Activated T-cell treated with anti-CD3 and anti-CD28 coated beads, Interleukin-2, amount 50 U/mL, for 24 hours (primary cell): ENCODE measurements around the gene CACNA1B.

ENCODE experiments used
- DNase-seq: peaks from one replicate; pipeline ENCODE4 v3.0.0-alpha.2; 2020
- H3K27ac Mint-ChIP-seq: 2 replicates; pipeline ENCODE4 v1.8.0; 2020; ENCODE audit warnings: mild to moderate bottlenecking, mixed read lengths
- H3K27me3 Mint-ChIP-seq: 2 replicates; pipeline ENCODE4 v1.8.0; 2020; ENCODE audit warnings: mixed read lengths
- H3K36me3 Mint-ChIP-seq: 2 replicates; pipeline ENCODE4 v1.8.0; 2020; ENCODE audit warnings: low read depth, mixed read lengths
- H3K4me1 Mint-ChIP-seq: 2 replicates; pipeline ENCODE4 v1.8.0; 2020; ENCODE audit warnings: low read depth, mixed read lengths
- H3K4me3 Mint-ChIP-seq: 2 replicates; pipeline ENCODE4 v1.8.0; 2020; ENCODE audit warnings: mild to moderate bottlenecking, moderate library complexity, mixed read lengths
- H3K9me3 Mint-ChIP-seq: 2 replicates; pipeline ENCODE4 v1.8.0; 2020; ENCODE audit warnings: mixed read lengths

CACNA1B gene

GRCh38 chr9:138050472-138051330 lies 173.1 kb downstream of the CACNA1B start:
- no peak for DNase-seq
- Mint-ChIP-seq H3K27ac (no peak overlapping the region), H3K4me3 (no peak overlapping the region), H3K4me1 (no peaks in the 10 kb centered on the region), H3K36me3 (no peaks in the 10 kb centered on the region), H3K9me3 (no peaks in the 10 kb centered on the region), H3K27me3 (peaks cover 26% of the 10 kb centered on the region)

GRCh38 chr9:138051586-138052321 lies 174.2 kb downstream of the CACNA1B start:
- H3K4me3 Mint-ChIP-seq, result no peak overlapping the region
- no peaks in the 10 kb centered on the region for H3K9me3 Mint-ChIP-seq
- no peak overlapping the region for H3K27ac Mint-ChIP-seq
- no peaks in the 10 kb centered on the region for H3K4me1 Mint-ChIP-seq
- peaks cover 26% of the 10 kb centered on the region for H3K27me3 Mint-ChIP-seq
- no peak for DNase-seq
- no peaks in the 10 kb centered on the region for H3K36me3 Mint-ChIP-seq

GRCh38 chr9:138052322-138052615 lies 174.7 kb downstream of the CACNA1B start:
- H3K27ac Mint-ChIP-seq, result no peak overlapping the region
- peaks cover 26% of the 10 kb centered on the region for H3K27me3 Mint-ChIP-seq
- no peak overlapping the region for H3K4me3 Mint-ChIP-seq
- H3K4me1 Mint-ChIP-seq, result no peaks in the 10 kb centered on the region
- no peaks in the 10 kb centered on the region for H3K36me3 Mint-ChIP-seq
- DNase-seq, result no peak
- H3K9me3 Mint-ChIP-seq, result no peaks in the 10 kb centered on the region

- Mint-ChIP-seq H3K27ac (no peak overlapping the region), H3K36me3 (no peaks in the 10 kb centered on the region)
Observed at GRCh38 chr9:138052635-138053320, 175.2 kb downstream of the CACNA1B start.

GRCh38 chr9:138053321-138053868 lies 175.8 kb downstream of the CACNA1B start:
- no peaks in the 10 kb centered on the region for H3K36me3 Mint-ChIP-seq
- peaks cover 26% of the 10 kb centered on the region for H3K27me3 Mint-ChIP-seq
- H3K9me3 Mint-ChIP-seq, result no peaks in the 10 kb centered on the region
- no peak overlapping the region for H3K27ac Mint-ChIP-seq
- H3K4me3 Mint-ChIP-seq, result no peak overlapping the region
- DNase-seq, result peak; percentile 25
- no peaks in the 10 kb centered on the region for H3K4me1 Mint-ChIP-seq

More at GRCh38 chr9:138052635-138053320, 175.2 kb downstream of the CACNA1B start:
- no peak for DNase-seq
- no peaks in the 10 kb centered on the region for H3K4me1 Mint-ChIP-seq
- H3K9me3 Mint-ChIP-seq, result no peaks in the 10 kb centered on the region
- peaks cover 26% of the 10 kb centered on the region for H3K27me3 Mint-ChIP-seq
- H3K4me3 Mint-ChIP-seq, result no peak overlapping the region

GRCh38 chr9:138053996-138054752 lies 176.6 kb downstream of the CACNA1B start:
- H3K4me1 Mint-ChIP-seq, result no peaks in the 10 kb centered on the region
- no peak overlapping the region for H3K27ac Mint-ChIP-seq

GRCh38 chr9:138057726-138058125 lies 180.1 kb downstream of the CACNA1B start:
- H3K36me3 Mint-ChIP-seq, result no peaks in the 10 kb centered on the region
- H3K27me3 Mint-ChIP-seq, result peaks cover 12% of the 10 kb centered on the region
- DNase-seq, result peak; percentile 12
- no peak overlapping the region for H3K4me3 Mint-ChIP-seq
- H3K9me3 Mint-ChIP-seq, result no peaks in the 10 kb centered on the region
- H3K27ac Mint-ChIP-seq, result no peak overlapping the region
- no peaks in the 10 kb centered on the region for H3K4me1 Mint-ChIP-seq

More at GRCh38 chr9:138053996-138054752, 176.6 kb downstream of the CACNA1B start:
- Mint-ChIP-seq H3K4me3 (no peak overlapping the region), H3K36me3 (no peaks in the 10 kb centered on the region), H3K27me3 (peaks cover 24% of the 10 kb centered on the region), H3K9me3 (no peaks in the 10 kb centered on the region)
- DNase-seq, result peak; percentile 18

- H3K9me3 Mint-ChIP-seq, result no peaks in the 10 kb centered on the region
- peak; percentile 8 for DNase-seq
- no peaks in the 10 kb centered on the region for H3K4me1 Mint-ChIP-seq
- H3K27me3 Mint-ChIP-seq, result peaks cover 12% of the 10 kb centered on the region
- H3K36me3 Mint-ChIP-seq, result no peaks in the 10 kb centered on the region
- no peak overlapping the region for H3K4me3 Mint-ChIP-seq
- no peak overlapping the region for H3K27ac Mint-ChIP-seq
Observed at GRCh38 chr9:138058181-138058580, 180.6 kb downstream of the CACNA1B start.

GRCh38 chr9:138059196-138059595 lies 181.6 kb downstream of the CACNA1B start:
- no peak for DNase-seq
- peaks cover 7% of the 10 kb centered on the region for H3K27me3 Mint-ChIP-seq
- H3K27ac Mint-ChIP-seq, result no peak overlapping the region
- H3K4me1 Mint-ChIP-seq, result no peaks in the 10 kb centered on the region
- H3K4me3 Mint-ChIP-seq, result no peak overlapping the region
- H3K36me3 Mint-ChIP-seq, result no peaks in the 10 kb centered on the region
- H3K9me3 Mint-ChIP-seq, result no peaks in the 10 kb centered on the region

- H3K4me1 Mint-ChIP-seq, result no peaks in the 10 kb centered on the region
- H3K9me3 Mint-ChIP-seq, result no peaks in the 10 kb centered on the region
- no peak overlapping the region for H3K27ac Mint-ChIP-seq
- H3K27me3 Mint-ChIP-seq, result no peaks in the 10 kb centered on the region
- no peak for DNase-seq
- H3K4me3 Mint-ChIP-seq, result no peak overlapping the region
- no peaks in the 10 kb centered on the region for H3K36me3 Mint-ChIP-seq
Observed at GRCh38 chr9:138060365-138060764, 182.8 kb downstream of the CACNA1B start.

- no peaks in the 10 kb centered on the region for H3K4me1 Mint-ChIP-seq
Observed at GRCh38 chr9:138060881-138061280, 183.3 kb downstream of the CACNA1B start.

GRCh38 chr9:138061631-138062030 lies 184.0 kb downstream of the CACNA1B start:
- peak; percentile 6 for DNase-seq
- Mint-ChIP-seq H3K27ac (no peak overlapping the region), H3K4me3 (no peak overlapping the region), H3K27me3 (peaks cover 9% of the 10 kb centered on the region), H3K9me3 (no peaks in the 10 kb centered on the region), H3K36me3 (no peaks in the 10 kb centered on the region), H3K4me1 (no peaks in the 10 kb centered on the region)

More at GRCh38 chr9:138060881-138061280, 183.3 kb downstream of the CACNA1B start:
- no peaks in the 10 kb centered on the region for H3K9me3 Mint-ChIP-seq
- no peak overlapping the region for H3K4me3 Mint-ChIP-seq
- DNase-seq, result peak; percentile 3
- H3K27ac Mint-ChIP-seq, result no peak overlapping the region
- H3K27me3 Mint-ChIP-seq, result peaks cover 4% of the 10 kb centered on the region
- H3K36me3 Mint-ChIP-seq, result no peaks in the 10 kb centered on the region

- Mint-ChIP-seq H3K27me3 (peaks cover 9% of the 10 kb centered on the region), H3K9me3 (no peaks in the 10 kb centered on the region), H3K4me3 (no peak overlapping the region), H3K27ac (no peak overlapping the region), H3K4me1 (no peaks in the 10 kb centered on the region), H3K36me3 (no peaks in the 10 kb centered on the region)
- DNase-seq, result peak; percentile 7
Observed at GRCh38 chr9:138062196-138062595, 184.6 kb downstream of the CACNA1B start.

GRCh38 chr9:138063033-138063432 lies 185.5 kb downstream of the CACNA1B start:
- H3K4me3 Mint-ChIP-seq, result no peak overlapping the region
- H3K4me1 Mint-ChIP-seq, result no peaks in the 10 kb centered on the region
- H3K36me3 Mint-ChIP-seq, result no peaks in the 10 kb centered on the region
- no peak for DNase-seq
- H3K27me3 Mint-ChIP-seq, result peaks cover 9% of the 10 kb centered on the region
- no peak overlapping the region for H3K27ac Mint-ChIP-seq
- H3K9me3 Mint-ChIP-seq, result no peaks in the 10 kb centered on the region
